AG09319 (cell line): Measurements from ENCODE around the gene CRIM1.

Source experiments
- DNase-seq: peaks from one replicate; pipeline ENCODE4 v3.0.0-alpha.2; 2010; ENCODE audit warnings: low read depth; ENCODE audit errors: extremely low read depth
- TF ChIP-seq, protein P1 (sequence below): IDR thresholded peaks from 2 replicates; pipeline ENCODE4 v1.5.1; 2011; ENCODE audit warnings: low read depth, mild to moderate bottlenecking, inconsistent platforms, low read length, moderate library complexity

The CRIM1 gene

DNA sequence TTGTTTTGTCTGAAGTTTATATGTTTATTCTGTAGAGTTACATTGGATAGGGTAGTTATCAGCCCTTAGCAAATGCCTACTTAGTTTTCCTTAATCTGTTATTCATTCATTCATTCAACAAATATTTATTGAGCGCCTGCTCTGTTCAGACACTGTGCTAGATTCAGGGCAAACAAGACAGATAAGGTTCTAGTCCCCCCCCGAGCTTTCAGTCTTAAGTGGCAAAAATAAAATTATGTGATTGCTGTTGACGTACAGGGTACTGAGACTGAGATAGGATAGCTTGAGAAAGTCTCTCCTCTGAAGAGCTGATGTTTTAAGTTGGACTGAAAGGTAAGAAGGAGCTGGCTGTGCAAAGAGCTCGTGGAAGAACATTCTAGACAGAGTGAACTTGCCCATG lies 58.7 kb downstream of the CRIM1 start:
- TF ChIP-seq, protein P1, sequence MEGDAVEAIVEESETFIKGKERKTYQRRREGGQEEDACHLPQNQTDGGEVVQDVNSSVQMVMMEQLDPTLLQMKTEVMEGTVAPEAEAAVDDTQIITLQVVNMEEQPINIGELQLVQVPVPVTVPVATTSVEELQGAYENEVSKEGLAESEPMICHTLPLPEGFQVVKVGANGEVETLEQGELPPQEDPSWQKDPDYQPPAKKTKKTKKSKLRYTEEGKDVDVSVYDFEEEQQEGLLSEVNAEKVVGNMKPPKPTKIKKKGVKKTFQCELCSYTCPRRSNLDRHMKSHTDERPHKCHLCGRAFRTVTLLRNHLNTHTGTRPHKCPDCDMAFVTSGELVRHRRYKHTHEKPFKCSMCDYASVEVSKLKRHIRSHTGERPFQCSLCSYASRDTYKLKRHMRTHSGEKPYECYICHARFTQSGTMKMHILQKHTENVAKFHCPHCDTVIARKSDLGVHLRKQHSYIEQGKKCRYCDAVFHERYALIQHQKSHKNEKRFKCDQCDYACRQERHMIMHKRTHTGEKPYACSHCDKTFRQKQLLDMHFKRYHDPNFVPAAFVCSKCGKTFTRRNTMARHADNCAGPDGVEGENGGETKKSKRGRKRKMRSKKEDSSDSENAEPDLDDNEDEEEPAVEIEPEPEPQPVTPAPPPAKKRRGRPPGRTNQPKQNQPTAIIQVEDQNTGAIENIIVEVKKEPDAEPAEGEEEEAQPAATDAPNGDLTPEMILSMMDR = no peak
- no peak for DNase-seq

DNA sequence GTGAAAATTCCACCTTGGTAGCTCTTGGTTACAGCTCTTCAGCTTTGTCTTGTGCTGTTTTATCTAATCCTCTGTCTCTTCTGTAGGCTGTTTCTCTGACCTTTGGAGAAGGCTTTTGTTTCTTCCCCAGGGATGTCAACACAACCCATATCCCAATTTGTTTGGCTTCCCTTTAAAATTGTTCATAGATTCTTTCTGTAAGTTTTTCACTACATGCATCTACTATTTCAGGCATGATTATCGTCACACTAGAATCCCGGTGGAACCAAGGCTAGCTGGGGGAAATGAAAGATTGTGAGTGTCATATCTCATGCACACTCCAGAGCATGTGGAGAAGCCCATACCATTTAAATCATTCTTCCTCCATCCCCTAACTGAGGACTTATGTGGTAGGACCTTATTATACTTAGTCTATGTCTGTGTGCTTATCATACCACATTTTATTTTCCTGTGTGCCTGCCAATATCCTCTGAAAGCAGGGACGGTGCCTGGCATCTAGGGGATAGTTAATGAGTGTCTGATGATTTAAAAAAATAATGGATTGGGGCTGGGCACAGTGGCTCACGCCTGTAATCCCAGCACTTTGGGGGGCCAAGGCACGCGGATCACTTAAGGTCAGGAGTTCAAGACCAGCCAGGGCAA lies 59.9 kb downstream of the CRIM1 start:
- TF ChIP-seq, protein P1 = no peak

DNA sequence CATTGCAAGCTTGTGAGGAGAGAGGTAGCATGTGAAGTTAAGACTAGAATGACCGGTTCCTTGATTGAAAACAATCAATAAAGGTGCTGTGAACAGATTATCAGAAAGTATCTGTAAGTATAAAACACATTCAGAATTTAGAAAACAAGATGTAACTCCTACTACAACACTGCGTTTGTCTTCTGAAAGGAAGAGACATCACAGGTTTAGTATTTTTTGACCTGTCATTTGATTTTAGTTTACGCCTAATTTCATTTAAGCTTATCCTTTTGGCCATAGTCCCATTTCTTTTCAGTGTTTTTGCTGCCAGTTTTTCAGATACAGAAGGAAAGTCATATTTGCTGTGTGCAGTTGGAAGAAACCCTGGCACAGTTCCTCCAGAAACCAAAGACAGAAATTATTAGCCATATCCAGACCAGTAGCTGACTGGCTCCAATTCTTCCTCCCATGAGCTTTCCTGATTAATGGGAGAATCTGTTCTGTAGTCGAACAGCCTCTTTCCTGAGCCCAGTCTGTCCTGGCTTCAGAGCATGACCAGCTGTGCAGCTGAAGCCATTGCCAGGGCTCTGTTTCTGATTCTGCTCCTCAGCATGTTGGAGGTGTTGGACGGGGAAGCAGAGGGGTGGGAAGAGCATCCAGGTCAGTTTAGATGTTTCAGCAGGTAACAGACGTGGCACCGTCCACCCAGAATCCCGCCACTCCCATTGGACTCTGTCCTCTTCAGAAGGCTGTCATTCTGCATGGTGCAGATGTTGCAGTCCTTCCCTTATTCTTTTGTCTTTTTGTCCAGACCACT lies 61.0 kb downstream of the CRIM1 start:
- no peak for DNase-seq
- TF ChIP-seq, protein P1 = no peak

More for the DNA sequence above, 59.9 kb downstream of the CRIM1 start:
- no peak for DNase-seq

DNA sequence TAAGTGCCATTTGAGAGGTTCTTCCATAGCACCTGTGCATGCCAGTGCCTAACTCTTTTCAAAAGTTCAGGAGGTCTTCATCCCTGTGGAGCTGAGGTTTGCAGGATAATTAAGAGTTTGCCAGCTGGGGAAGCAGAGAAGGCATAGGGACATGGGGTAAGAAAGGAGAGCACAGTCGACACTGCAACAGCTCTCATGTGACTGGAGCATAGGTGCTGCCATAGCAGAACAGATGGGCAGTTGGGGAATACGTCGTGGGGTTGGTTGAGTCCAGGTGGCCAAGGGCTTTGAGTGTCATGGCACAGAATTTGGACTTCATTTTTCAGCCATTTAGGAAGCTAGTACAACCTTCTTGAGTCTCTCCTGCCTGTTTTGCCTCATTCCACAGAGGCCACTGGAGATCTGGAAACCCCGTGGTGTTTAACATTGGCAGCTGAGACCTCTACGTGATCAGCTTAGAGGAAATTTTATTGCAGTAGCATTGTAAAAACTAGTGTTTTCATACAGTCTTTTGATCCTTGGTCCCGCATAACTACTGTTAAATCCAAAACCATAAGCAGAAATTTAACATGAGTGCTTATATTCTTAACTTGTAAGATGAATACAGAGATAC lies 65.1 kb downstream of the CRIM1 start:
- no peak for DNase-seq
- TF ChIP-seq, protein P1 = no peak

DNA sequence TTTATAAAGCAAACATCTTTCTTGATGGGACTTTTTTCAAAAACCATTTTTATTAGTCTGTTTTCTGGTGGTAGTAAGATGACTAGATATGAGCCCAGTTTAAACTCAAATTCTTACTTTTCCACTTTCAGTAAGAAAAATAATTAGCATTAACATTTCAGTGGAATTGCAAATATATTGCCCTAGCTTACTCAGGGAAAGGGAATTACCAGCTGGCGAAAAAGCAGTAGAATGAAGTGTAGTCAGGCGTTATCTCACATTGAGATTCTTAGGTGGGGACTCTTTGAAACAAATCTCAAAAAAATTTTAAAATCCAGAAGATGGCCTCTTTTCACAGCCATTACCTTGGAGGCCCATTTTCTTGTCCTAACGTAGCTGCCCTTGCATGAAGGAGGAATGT lies 65.8 kb downstream of the CRIM1 start:
- TF ChIP-seq, protein P1 = no peak
- no peak for DNase-seq

DNA sequence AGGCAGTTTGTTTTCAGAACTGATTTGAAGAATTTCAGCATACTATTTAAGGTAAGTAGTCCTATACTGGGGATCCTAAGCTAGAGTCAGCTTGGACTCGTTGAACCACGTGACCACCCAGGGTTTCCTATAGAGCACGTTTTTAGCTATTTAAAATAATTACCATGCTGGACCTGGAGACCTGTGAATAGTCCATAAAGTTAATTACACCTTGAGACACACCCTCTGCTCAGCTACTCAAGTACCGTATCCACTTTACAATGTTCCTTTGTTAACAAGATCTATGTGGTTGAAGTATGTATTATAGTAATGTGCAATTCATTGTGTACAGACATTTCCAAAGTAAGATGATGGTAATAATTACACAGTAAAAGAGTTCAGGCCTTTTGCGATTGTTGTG lies 67.6 kb downstream of the CRIM1 start:
- no peak for DNase-seq
- TF ChIP-seq, protein P1 = no peak

DNA sequence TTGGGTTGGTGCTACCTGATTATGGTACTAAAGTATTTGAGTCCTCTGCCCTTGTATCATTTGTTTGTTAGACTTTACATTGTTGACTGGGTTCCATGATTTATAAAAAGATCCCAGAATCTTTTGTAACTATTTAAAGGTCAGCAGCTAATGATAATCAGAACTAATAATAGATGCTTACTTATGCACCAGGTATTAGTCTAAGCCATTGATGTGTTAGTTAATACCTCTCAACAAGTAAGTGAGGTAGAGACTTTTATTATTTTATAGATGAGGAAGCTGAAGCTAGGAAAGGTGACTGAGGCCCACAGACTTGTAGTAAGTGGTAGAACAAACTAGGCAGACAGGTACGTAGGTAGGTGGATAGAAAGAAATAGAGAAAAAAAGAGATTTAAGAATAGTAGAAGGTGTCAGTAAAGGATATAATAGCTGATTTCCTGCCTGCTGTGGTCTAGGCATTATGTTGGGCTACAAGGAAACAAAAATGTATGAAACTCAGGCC lies 68.1 kb downstream of the CRIM1 start:
- no peak for DNase-seq
- TF ChIP-seq, protein P1 = no peak
